DOHH2 (cell line): Measurements from ENCODE around the gene LCN9.

Experiments used
- H3F3A ChIP-seq: fragments of 200-600 bp; sonication (generic), shearing (Covaris generic); 2 replicates; pipeline ENCODE4 v1.6.0; 2016; ENCODE audit warnings: antibody characterized with exemption, mild to moderate bottlenecking; ENCODE audit not compliant: control insufficient read depth, insufficient read depth
- H3K27ac ChIP-seq: fragments of 200-600 bp; sonication (generic); 2 replicates; pipeline ENCODE4 v1.5.1; 2014; ENCODE audit warnings: low read depth, mild to moderate bottlenecking, low read length, moderate library complexity
- H3K27me3 ChIP-seq: fragments of 200-600 bp; sonication (generic); 2 replicates; pipeline ENCODE4 v1.6.1; 2014; ENCODE audit warnings: mild to moderate bottlenecking, low read length, mixed read lengths; ENCODE audit not compliant: control insufficient read depth
- H3K36me3 ChIP-seq: fragments of 200-600 bp; sonication (generic); 2 replicates; pipeline ENCODE4 v1.6.1; 2014; ENCODE audit warnings: mild to moderate bottlenecking, low read length, moderate library complexity, mixed read lengths; ENCODE audit not compliant: control insufficient read depth
- H3K4me1 ChIP-seq: fragments of 200-600 bp; sonication (generic); 2 replicates; pipeline ENCODE4 v1.6.1; 2014; ENCODE audit warnings: mild to moderate bottlenecking, low read length, mixed read lengths; ENCODE audit not compliant: control insufficient read depth
- H3K4me2 ChIP-seq: fragments of 200-600 bp; sonication (generic); 2 replicates; pipeline ENCODE4 v1.6.0; 2014; ENCODE audit warnings: mild to moderate bottlenecking, low read length, moderate library complexity
- H3K4me3 ChIP-seq: fragments of 200-600 bp; sonication (generic); 2 replicates; pipeline ENCODE4 v1.5.1; 2014; ENCODE audit warnings: mild to moderate bottlenecking, low read length, mixed read lengths
- H3K79me2 ChIP-seq: fragments of 200-600 bp; sonication (generic); 2 replicates; pipeline ENCODE4 v1.6.1; 2014; ENCODE audit warnings: mild to moderate bottlenecking, low read length, mixed read lengths; ENCODE audit not compliant: control insufficient read depth
- H3K9me2 ChIP-seq: fragments of 200-600 bp; sonication (generic); replicated peaks from 2 replicates; pipeline ENCODE4 v1.6.1; 2014; ENCODE audit warnings: mild to moderate bottlenecking, low read length, mixed read lengths; ENCODE audit not compliant: control insufficient read depth
- H3K9me3 ChIP-seq: fragments of 200-600 bp; sonication (generic); 2 replicates; pipeline ENCODE4 v1.6.1; 2014; ENCODE audit warnings: antibody characterized with exemption, low read length, mixed read lengths; ENCODE audit not compliant: control insufficient read depth, insufficient read depth
- H4K20me1 ChIP-seq: fragments of 200-600 bp; sonication (generic); 2 replicates; pipeline ENCODE4 v1.6.0; 2014; ENCODE audit warnings: low read depth, mild to moderate bottlenecking, antibody characterized with exemption, low read length, moderate library complexity; ENCODE audit not compliant: control insufficient read depth, insufficient read depth
- CTCF ChIP-seq: fragments of 200-600 bp; sonication (generic); IDR thresholded peaks from one replicate; pipeline ENCODE4 v1.5.1; 2014; ENCODE audit warnings: antibody characterized with exemption, mild to moderate bottlenecking, low read depth, low read length; ENCODE audit not compliant: poor library complexity, severe bottlenecking
- EZH2phosphoT487 ChIP-seq: fragments of 200-600 bp; sonication (generic); IDR thresholded peaks from 2 replicates; pipeline ENCODE4 v1.6.1; 2017; ENCODE audit warnings: borderline replicate concordance, mild to moderate bottlenecking, antibody characterized with exemption, low read length, moderate library complexity, mixed read lengths

Gene LCN9

GRCh38 chr9:135617991-135618411 lies 45.1 kb upstream of the LCN9 start:
- no peak overlapping the region for H3K4me2 ChIP-seq
- H3K27ac ChIP-seq, result no peak overlapping the region
- no peaks in the 10 kb centered on the region for H3K27me3 ChIP-seq
- no peaks in the 10 kb centered on the region for H3F3A ChIP-seq
- TF ChIP-seq CTCF (no peak), EZH2phosphoT487 (no peak)
- no peak overlapping the region for H3K4me3 ChIP-seq
- H3K79me2 ChIP-seq, result no peaks in the 10 kb centered on the region
- no peaks in the 10 kb centered on the region for H4K20me1 ChIP-seq
- no peaks in the 10 kb centered on the region for H3K9me3 ChIP-seq
- no peaks in the 10 kb centered on the region for H3K9me2 ChIP-seq
- no peaks in the 10 kb centered on the region for H3K36me3 ChIP-seq
- H3K4me1 ChIP-seq, result no peaks in the 10 kb centered on the region

DNA sequence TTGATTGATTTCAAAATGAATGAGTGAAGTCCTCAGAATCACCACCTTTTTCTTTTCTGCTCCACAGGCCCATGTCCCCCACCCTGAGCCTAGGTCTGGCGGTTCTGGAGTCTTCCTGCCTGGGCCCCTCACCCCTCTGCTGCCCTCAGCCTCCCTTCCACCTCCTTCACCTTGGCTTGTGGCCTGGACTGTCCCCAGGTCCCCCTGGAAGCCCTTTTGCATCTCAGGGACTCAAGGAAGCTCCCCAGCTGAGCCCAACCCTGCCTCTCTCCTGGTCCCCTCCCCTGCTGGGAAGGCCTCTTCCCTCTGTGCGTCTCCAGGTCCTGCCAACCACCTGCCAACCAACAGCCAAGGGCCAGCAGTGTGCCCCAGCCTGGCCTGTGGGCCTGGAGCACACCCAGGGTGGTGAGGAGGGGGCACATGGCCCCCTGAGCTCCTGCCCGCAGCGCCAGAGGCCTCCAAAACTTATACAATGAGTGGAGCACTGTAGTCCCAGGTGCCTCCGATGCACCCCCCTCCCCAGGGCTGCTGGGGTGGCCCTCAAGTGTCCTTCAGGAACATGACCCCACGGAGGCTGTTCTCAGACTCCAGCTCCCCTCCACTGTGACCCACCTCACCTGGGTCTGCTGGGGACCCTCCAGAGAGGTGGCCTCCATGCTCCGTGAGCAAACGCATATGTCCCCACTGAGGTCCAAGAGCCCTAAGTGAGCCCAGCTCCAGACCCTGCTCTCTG lies 44.1 kb upstream of the LCN9 start:
- no peaks in the 10 kb centered on the region for H3K9me2 ChIP-seq
- H3K4me1 ChIP-seq, result no peaks in the 10 kb centered on the region
- H3K27me3 ChIP-seq, result no peaks in the 10 kb centered on the region
- no peaks in the 10 kb centered on the region for H3K79me2 ChIP-seq
- H3K36me3 ChIP-seq, result no peaks in the 10 kb centered on the region
- no peaks in the 10 kb centered on the region for H3K9me3 ChIP-seq
- no peak for TF ChIP-seq CTCF
- TF ChIP-seq EZH2phosphoT487, result no peak
- H3K4me3 ChIP-seq, result no peak overlapping the region
- no peak overlapping the region for H3K4me2 ChIP-seq
- no peaks in the 10 kb centered on the region for H4K20me1 ChIP-seq
- no peaks in the 10 kb centered on the region for H3F3A ChIP-seq
- no peak overlapping the region for H3K27ac ChIP-seq

GRCh38 chr9:135619599-135619886 lies 43.6 kb upstream of the LCN9 start:
- no peak for TF ChIP-seq CTCF
- TF ChIP-seq EZH2phosphoT487, result no peak
- no peaks in the 10 kb centered on the region for H3K9me2 ChIP-seq
- H3K4me1 ChIP-seq, result no peaks in the 10 kb centered on the region
- no peaks in the 10 kb centered on the region for H3F3A ChIP-seq
- no peaks in the 10 kb centered on the region for H4K20me1 ChIP-seq
- H3K36me3 ChIP-seq, result no peaks in the 10 kb centered on the region
- no peak overlapping the region for H3K4me3 ChIP-seq
- no peak overlapping the region for H3K4me2 ChIP-seq
- no peaks in the 10 kb centered on the region for H3K27me3 ChIP-seq
- no peak overlapping the region for H3K27ac ChIP-seq
- no peaks in the 10 kb centered on the region for H3K79me2 ChIP-seq
- H3K9me3 ChIP-seq, result no peaks in the 10 kb centered on the region
